NCI-H1092 treated with DMSO at 0.1 percent for 48 hours (cell line): ENCODE data around the gene COL4A1.
"Not testable (repeated sequence)": the region's sequence is repeated elsewhere in the genome, so short reads cannot be mapped to it uniquely, and the experiment has no call there.

Experiments used
- DNase-seq: peaks from one replicate; lab custom pipeline; 2025; lab: John Stamatoyannopoulos, UW

COL4A1 gene

GRCh38 chr13:110323172-110323891, 16.4 kb upstream of the COL4A1 start:
- no peak for DNase-seq

DNA sequence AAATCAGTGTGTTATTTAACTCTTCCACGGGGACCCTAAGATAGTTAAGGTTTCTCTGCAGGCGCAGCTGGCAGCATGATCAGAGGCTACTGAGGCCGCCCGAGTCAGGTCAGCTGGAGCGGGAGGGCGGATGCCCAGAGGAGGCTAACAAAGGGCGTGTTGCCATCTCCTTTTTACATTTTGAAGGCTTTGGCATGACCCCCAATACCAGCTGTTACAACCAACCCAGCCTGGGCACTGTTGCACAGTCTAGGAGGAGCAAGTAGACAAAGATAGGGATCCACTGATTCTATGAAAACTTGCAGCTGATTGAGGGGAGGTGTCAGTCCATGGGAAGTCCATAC, 15.8 kb upstream of the COL4A1 start:
- no peak for DNase-seq

- DNase-seq: no peak
Measured at GRCh38 chr13:110322126-110322827, 15.3 kb upstream of the COL4A1 start.

DNA sequence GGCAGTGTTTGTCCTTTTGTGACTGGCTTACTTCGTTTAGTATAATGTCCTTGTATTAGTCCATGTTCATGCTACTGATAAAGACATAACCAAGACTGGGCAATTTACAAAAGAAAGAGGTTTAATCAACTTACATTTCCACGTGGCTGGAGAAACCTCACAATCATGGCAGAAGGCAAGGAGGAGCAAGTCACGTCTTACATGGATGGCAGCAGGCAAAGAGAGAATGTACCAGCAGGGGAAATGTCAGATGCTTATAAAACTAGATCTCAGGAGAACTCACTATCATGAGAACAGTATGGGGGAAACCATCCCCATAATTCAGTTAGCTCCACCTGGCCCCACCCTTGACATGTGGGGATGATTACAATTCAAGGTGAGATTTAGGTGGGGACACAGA, 14.6 kb upstream of the COL4A1 start:
- DNase-seq: not testable (repeated sequence)

DNA sequence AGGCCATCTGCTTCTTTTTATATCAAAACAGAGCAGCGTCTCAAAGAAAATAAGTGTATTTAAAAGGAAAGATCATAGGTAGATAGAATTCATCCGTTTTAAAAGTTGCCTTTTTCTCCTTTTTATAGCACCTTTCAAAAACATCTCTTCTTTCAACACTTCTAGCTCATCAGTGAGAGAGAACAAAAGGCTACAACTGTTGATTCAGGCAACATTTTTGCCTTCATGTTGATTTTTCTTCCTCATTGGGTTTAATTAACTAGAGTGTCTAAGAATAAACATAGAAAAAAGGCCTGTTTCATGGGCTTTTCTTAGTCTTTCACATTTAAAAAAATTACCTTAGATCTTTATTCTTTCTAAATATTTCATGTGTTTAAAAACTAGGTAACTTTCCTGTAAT, 13.7 kb upstream of the COL4A1 start:
- no peak for DNase-seq

DNA sequence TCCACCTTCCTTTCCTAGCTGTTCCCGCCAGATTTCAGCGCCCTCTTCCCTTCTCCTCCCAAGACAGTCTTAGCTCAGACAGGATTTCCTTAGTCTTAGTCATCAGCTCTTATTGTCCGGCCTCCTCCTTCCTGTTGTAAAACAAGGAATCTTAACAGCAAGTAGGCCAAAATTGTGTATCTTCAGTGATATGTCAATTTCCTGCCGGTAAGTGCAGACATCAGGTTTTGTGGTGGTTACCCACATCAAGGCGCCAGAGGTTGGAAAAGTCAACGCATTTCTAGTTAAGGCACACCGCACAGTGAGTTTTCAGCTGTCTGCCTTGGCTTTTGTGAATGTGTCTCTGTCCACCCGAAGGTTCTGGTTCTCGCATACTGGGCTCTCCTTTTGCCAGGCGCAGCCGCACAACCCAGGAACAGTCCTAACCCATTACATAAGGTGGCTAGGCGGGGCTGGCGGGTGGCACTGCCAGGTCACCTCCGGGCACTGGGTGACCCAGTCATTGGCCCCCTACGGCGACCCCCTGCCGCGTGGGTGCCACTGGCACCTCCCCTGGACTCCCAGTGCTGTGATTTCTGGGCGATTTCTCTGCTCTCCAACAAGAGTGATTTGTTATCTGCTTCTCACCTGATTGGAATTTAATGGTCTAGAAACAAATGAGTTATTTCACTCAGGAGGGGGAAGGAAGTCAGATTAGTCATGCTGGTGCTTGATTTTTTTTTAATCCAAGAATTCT, 13.0 kb upstream of the COL4A1 start:
- no peak for DNase-seq

DNA sequence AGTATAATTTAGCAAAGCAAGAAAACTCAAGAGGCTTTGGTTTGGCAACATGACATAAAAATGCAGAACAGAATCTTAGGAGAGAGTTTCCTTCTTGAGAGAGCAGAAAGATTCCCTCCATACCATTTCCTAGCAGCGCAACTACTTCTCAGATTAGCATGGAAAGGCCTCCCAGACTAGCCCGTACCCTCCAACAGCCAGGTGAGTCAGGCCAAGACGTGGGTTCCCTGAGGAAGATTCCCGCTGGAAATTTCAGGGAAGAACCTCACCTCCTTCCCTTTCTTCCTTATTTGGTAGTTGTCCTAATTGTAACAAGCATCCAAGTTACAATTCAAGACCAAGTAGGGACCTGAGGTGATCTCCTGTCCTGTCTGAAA, 12.4 kb upstream of the COL4A1 start:
- DNase-seq: no peak

GRCh38 chr13:110318920-110319319, 12.0 kb upstream of the COL4A1 start:
- DNase-seq: no peak

- DNase-seq: no peak
Measured at GRCh38 chr13:110317496-110318195, 10.7 kb upstream of the COL4A1 start.

DNA sequence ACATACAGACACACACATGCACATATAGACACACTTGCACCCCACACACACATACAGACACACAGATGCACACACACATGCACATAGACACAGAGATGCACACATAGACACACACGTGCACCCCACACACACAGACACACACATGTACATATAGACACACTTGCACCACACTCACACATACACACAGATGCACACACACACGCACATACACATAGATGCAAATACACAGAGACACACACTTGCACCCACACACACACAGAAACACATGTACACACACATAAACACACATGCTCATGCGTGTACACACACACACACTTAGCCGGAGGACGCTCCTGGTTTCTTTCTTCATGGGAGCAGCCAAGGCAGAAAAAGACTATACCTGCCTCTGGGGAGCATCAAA, 10.1 kb upstream of the COL4A1 start:
- DNase-seq: no peak

DNA sequence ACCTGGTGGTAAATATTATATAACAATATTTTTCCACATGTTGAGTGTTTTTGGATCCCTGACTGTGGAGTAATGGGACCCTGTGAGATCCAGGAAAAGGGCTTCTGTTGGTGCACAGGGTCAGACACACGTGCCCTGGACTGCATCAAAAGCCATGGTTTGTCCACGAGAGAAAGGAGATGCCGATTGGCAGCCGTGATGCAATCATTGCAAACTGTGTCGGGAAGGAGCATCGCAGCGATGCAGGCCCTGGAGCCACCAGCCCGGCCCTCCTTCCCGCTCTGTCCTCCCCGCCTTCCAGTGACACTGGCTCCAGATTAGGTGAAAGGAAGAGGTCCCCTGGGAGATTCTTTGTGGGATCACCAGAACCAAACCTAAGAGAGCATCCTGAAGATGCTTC, 9.2 kb upstream of the COL4A1 start:
- no peak for DNase-seq

GRCh38 chr13:110314516-110315245, 7.7 kb upstream of the COL4A1 start:
- no peak for DNase-seq

DNA sequence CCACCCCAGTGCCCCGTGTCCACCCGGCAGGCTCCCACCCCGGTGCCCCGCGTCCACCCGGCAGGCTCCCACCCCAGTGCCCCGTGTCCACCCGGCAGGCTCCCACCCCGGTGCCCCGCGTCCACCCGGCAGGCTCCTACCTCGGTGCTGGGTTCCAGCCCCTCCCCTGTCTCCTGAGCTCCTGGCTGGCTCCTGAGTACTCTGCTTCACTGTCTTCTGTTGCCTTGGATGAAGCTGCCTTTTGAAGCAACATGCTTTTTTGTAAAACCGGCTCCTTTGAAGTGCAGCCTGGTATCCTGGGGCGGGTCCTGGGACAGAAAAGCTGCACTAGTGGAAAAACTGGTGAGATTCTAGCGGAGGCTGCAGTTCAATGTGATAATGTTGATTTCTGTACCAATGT, 6.8 kb upstream of the COL4A1 start:
- DNase-seq: not testable (repeated sequence)

DNA sequence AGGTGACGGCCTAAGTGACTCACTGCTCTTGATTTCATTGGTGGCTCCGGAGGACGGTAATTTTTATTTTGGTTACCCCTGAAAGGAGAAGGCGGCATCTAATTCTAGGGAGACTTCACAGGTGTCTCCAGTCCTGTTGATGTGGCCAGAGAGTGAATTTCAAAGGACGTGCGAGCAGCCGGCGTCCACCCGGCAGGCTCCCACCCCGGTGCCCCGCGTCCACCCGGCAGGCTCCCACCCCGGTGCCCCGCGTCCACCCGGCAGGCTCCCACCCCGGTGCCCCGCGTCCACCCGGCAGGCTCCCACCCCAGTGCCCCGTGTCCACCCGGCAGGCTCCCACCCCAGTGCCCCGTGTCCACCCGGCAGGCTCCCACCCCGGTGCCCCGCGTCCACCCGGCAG, 6.3 kb upstream of the COL4A1 start:
- not testable (repeated sequence) for DNase-seq

DNA sequence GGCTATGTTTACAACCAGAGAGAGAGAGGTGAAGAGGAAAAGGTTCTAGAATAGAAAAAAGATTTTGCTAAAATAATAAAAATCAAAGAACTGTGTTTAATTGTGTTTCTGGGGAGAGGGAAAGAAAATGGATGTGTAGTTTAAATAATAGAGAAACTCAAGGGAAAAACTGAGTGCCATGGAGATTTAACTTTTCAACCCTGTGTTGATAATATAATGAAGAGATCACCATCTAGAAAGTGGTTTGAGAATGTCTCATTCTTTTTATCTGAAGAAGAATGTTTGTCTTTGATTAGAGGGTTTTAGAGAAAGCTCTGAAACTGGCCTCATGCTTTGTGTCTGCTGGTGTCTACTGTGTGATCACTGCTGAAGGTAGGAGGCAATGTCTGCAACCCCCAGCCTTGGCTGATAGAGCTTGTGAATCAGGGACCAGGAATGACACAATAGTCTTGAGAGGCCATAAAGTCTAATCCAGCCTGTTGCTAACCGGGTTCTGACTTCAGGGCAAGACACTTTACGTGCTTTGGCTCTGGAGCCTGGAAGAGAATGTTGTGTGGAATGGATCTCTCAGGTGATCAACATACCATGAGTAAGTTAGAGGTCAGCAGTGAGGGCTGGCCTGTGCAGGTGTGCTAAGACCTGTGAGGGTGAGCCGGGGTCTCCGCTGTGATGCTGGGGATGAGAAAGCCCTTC, 5.5 kb upstream of the COL4A1 start:
- no peak for DNase-seq

GRCh38 chr13:110311443-110312338, 4.7 kb upstream of the COL4A1 start:
- DNase-seq: no peak

GRCh38 chr13:110310541-110311442, 3.8 kb upstream of the COL4A1 start:
- no peak for DNase-seq

DNA sequence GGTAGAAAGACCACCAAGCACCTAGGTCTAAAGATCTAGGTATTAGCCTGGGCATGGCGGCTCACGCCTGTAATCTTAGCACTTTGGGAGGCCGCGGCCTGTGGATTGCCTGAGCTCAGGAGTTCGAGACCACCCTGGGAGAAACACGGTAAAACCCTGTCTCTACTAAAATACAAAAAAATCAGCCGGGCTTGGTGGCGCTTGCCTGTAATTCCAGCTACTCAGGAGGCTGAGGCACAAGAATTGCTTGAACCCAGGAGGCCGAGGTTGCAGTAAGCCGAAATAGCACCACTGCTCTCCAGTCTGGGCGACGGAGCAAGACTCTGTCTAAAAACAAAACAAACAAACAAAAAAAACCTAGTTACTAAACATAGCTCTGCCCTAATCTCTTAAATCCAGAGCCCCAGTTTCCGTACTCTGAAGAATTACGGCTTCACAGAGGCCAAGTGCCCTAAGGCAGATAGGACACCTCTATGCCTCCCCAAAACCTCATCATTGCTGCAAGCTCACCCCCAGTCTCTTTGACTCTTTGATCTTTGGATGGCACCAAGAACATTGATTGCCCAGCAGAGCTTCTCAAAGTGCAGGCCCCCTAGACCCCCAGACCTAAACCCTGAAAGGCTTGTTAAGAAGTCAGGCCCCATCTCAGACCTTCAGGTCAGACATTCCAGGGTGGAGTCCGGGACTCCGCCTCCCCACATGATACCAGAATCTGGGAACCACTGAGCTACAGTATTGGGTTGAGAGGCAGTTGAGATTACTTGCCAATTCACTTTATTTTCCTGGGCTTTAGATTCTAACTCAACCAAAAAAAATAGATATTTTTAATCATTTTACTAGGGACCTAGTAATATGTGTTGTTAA, 2.9 kb upstream of the COL4A1 start:
- no peak for DNase-seq
